NOMO-1 (cell line): ENCODE data around the gene PKMYT1.

Experiments
- DNase-seq, 2 experiments: peaks; one replicate each; lab custom pipeline; 2025; ENCODE audit not compliant: unreplicated experiment in 2 of 2; lab: John Stamatoyannopoulos, UW

PKMYT1 gene

DNA sequence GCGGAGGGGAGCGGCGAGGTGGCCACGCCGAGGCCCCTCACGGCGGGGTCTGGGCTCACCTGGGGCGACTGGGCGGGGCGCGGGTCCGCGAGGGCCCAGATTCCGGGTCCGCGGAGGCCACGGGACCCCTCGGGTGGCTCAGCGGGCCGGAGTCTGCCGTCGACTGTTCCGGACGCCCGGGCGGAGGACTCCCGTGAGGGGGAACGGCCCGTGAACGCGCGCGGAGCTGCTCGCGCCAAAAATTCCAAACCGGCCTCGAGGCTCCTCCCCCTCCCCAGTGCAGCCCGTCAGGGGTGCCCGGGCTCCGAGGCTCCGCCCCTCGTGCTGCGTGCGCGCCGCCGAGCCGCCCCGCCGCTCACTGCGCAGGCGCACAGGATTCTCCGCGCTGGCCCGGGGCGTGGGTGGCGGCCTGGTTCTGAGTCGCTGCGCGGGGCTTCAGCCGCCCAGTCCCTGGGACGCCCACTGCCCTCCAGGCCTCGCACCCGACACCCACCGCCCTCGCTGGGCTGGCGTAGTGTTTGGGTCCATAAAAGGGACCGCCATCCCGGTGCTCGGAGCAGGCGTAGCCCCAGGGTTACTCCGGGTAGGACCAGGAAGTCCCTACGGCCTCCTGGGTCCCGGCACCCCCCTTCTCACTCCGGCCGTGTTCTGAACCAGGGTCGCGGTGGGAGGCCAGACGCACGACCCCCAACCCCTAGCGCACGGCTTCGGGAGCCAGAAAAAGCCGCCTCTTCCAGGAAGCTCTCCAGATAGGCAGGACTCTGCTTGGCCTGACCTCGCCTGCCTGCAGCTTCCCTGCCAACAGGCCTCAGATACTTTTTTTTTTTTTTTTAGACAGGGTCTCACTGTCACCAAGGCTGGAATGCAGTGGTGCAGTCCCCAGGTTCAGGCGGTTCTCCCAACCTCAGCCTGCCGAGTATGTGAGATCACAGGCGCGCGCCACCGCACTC is at the start of gene PKMYT1:
Gene PKMYT1, minus strand, starts transcription at position 220 of the 950 bp plus-strand sequence. CDS start 789 bp downstream, outside the sequence.
- DNase-seq, result peak; percentile 87 to 95

DNA sequence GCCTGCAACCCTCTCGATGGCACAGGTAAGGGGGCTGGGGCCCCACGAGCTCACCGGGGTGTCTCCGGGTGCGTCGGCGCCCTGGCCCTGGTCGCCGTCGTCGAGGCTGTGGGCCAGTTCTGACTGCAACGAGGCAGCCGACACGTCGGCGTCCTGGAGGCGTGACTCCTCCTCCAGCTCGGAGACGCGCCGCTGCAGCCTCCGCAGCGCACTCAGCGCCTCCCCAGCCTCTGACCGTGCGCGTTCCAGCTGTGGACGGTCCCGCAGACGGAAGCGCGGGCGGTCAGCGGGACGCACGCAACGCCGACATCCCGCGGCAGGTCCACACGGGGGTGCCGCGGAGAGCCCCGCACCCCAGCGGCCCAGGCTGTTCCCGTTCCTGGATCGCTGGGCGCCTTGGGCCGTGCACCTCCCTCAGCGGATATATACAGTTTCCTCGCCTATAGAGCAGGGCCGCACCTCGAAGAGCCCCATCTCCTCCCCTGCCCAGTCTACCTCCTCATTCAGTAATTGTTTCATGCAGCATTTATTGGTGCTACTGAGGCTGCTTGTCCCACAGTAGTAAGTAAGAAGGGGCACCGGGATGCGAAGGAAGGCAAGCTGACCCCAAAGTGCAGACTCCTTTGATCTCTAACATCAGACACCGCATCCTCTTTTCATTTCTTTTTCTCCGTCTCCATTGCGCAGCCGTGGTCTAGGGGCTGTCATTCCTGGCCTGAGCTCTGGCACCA is 49.4 kb upstream of the PKMYT1 start:
- DNase-seq, result peak in 1 of 2 experiments; percentile 28

DNA sequence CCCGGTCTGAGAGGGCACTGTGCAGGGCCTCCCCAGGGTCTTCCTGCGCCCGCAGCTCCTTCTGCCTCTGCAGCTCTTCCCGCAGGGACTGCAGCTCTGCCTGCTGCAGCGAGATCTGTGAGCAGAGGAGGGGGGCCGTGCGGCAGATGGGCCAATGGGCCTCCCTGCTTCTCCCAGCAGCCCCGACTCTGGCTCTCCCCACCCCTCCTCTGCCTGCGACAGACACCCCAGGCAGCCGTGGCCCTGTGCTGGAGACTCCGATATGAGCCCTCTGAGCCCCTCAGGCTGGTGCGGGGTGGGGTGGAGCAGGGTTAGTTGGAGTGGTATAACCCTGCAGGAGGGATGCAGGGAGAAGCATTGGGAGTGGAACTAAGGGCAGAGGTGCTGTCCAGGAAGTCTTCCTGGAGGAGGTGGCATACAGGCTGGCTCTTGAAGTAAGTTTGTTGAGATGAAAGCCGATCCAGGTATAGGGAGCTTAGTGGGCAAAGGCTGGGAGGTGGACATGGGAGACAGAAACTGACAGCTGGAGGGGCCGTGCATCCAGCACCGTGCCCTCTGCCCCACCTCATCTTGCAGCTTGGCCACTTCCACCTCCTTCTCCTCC is 48.6 kb upstream of the PKMYT1 start:
- DNase-seq, result no peak

DNA sequence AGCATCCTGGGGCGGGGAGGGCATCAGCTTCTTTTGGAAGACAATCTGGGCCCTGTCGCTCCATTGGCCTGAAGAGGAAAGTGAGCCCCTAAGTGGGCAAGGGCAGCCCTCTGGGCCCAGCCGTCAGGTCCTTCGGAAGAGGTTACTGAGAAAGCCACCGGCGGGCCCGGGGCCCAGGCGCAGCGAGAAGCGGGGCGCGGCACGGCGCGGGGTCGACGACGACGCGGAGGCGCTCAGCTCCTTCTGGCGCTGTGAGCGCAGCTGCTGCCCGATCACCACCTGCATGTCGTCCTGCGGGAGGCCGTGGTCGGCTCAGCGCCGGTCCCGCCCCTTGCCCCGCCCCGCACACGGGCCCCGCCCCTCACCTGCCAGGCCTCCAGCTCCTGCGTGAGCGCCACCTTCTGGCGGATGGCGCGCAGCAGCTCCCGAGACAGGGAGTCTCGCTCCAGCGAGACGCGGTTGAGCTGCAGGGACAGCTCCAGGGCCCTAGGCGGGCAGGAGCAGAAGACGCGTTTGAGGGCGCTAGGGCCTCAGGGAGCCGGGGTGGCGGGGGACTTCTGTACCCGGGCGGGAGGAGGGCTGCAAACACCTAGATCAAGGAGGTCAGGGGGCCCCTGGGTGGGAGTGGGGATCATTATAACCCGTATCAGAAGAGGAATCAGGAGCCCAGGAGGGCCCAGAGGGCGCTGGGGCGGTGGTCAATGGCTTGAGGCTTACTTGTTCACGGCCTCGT is 47.9 kb upstream of the PKMYT1 start:
- DNase-seq, result peak; percentile 62 to 67

DNA sequence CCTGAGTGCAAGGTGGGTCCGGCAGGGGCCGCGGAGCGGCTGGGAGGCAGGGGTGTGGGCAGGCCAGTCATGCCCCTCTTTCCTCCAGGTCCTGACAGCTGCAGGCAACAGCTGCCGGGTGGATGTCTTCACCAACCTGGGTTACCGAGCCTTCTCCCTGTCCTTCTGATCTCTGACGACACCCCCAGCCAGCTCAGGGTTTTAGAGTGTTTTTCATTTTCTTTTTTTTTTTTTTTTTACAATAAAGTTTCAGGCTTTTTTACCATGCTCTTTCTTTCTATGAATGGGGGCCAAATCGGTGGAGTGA is 47.2 kb upstream of the PKMYT1 start:
- DNase-seq, result no peak

DNA sequence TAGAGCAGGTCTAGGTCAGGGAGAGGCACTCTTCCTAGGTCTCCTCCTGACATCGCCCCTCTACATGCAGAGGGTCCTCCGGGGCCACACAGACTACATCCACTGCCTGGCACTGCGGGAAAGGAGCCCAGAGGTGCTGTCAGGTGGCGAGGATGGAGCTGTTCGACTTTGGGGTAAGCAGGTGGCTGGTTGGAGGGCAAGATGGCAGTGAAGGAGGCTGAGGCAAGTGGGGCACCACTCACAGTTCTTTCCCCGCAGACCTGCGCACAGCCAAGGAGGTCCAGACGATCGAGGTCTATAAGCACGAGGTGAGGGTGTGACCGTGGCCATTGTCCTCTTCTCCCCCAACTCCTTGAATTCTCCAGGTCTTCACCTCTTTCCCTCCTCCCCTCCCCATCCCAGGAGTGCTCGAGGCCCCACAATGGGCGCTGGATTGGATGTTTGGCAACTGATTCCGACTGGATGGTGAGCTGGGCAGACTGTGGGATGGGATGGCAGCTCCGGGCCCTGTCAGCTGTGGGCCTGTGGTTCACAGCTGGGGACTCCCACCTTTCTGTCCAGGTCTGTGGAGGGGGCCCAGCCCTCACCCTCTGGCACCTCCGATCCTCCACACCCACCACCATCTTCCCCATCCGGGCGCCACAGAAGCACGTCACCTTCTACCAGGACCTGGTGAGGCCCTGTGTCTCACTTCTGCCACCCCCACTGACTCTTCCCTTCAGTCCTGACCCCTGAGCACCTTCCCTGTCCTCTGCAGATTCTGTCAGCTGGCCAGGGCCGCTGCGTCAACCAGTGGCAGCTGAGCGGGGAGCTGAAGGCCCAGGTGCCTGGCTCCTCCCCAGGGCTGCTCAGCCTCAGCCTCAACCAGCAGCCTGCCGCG is 46.6 kb upstream of the PKMYT1 start:
- DNase-seq, result no peak

DNA sequence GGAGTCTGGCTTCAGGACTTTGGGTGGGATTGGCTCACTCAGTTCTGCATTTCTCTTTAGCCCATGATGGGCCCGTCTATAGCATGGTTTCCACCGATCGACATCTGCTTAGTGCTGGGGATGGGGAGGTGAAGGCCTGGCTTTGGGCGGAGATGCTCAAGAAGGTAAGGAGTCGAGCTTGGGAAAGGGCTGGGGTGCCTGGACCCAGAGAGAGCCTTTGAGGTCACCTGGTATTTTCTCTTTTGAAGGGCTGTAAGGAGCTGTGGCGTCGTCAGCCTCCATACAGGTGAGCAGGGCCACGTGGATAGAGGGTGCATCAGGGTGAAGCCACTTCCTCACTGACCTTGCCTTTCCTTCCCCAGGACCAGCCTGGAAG is 45.7 kb upstream of the PKMYT1 start:
- DNase-seq, result no peak

DNA sequence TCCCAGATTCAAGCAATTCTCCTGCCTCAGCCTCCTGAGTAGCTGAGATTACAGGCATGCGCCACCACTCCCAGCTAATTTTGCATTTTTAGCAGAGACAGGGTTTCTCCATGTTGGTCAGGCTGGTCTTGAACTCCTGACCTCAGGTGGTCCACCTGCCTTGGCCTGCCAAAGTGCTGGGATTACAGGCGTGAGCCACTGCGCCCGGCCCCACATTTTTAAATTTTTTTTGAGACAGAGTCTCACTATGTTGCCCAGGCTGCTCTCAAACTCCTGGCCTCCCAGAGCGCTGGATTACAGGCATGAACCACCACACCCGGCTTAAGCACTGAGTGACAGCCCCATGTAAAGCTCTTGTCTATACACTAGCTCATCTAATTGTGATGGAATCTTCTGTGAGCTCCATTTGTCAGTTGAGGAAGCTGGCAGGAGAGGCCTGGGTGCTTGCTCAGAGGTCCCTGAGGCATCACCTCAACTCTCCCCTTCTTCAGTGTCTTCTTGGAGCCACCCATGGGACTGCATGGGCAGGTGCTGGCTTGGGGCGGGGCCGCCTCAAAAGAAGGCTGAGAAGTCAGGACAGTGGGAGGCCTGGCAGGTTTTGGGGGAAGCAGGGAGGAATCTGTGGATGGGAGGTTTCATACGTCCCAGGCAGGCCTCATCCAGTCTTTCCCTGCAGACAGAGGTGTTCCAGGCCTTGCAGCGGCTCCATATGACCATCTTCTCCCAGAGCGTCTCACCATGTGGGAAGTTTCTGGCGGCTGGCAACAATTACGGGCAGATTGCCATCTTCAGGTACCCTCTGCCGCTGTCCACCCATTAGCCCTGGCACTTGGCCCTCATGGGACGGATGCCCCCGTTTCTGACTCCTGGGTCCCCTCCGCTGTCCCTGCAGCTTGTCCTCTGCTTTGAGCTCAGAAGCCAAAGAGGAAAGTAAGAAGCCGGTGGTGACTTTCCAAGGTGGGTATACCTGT is 45.1 kb upstream of the PKMYT1 start:
- DNase-seq, result no peak

DNA sequence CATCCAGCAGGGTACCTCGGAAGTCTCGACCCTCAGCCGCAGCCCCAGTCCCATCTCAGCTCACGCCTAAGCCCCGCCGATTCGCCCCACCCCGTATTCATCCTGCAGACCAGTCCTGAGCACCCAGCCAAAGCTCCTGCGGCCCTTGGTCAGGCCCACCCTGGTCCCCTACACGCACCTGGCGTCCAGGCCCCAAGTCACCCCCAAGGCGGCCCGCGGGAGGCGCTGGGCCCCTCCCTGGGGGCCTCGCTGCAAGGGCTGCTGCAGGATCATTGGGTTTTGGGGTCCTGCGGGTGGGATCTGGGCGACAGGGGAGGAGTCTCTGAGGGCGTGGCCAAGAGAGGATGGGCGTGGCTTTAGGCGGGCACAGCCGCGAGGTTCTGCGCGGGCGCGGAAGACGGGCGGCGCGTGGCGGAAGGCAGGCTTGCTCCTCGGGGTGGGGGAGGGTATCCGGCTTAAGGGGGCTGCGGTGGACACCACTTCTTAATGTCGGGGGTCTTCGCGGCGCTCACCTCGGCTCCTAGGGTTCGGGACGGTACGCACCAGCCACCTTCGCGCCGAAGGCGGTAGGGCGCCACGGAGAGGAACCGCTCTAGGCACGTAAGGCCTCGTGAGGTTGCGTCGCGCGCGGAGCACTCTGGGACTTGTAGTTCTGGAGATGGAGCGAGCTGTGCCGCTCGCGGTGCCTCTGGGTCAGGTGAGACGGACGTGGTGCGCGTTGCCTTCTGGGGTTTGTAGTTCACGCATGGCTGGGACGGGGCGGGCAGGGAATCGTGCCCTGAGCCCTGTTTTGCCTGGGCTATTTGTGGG is 43.6 kb upstream of the PKMYT1 start, which contains the start of the genes HCFC1R1 and THOC6:
Gene HCFC1R1, minus strand, starts transcription at position 274 of the 810 bp plus-strand sequence. Its CDS starts 1 bp downstream, at position 273.
Gene THOC6, plus strand, starts transcription at position 367 of the 810 bp plus-strand sequence. Its CDS starts 292 bp downstream, at position 659.
- peak; percentile 95 to 97 for DNase-seq

DNA sequence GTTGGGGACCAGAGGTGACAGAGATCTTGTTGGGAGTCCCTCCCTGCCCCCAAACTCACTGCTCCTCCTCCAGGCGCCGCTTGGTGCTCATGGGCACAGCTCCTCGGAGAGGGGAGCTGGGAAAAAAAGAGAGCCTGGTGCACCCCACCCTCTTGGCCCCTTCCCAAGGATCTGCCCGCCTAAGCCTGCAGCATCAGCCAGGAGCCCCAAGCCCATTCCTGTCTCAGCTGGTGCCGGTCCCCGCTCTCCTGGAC is 43.1 kb upstream of the PKMYT1 start:
- DNase-seq, result no peak

DNA sequence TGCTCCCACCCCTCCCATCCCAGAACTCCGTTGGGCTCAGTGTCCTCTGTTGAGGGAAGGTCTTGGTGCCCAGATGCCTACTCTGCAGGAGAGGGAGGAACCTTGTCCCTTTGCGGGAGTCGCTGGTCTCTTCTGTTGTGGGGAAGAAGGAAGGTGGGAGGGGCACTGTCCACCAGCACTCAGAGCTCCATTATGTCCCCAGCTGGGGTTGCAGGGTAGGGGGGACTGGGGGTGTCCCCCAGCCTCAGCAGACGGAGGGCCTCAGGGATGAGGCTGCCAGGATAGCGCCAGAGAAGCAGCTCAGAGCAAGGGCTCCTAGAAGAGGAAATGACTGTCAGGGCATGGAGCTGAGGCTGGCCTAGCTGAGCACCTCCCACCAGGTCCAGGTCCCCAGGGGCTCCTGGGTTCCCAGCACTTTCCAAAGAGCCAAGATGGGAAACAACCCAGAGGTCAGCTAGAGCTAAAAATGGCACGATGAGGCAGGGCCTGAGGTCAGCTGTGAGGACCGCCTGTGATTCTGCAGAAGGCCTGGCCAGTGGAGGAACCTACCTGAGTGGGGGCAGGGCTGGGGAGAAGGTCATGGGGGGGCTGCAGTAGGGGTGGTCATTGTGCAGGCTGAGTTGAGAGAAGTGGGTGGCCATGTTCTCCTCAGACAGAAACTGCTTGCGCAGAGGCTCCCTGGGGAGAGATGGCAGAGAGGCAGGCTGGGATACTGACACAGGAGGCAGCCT is 42.6 kb upstream of the PKMYT1 start:
- no peak for DNase-seq

DNA sequence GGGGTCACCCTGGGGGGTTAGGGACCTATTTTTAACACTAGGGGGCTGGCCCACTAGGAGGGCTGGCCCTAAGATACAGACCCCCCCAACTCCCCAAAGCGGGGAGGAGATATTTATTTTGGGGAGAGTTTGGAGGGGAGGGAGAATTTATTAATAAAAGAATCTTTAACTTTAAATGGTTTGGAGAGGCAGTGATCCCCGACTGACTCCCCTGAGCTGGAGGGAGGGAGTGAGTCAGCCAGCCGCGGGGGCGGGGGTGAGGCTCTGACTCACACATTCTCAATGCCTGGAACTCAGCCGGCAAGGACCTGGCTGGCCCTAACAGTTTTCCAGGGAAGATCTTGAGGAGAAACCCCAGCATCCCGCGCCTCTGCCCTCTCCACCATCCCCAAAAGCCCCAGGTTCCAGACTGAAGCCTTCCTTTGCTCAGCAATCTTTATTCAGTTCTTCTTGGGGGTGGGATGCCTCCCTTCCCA is 42.0 kb upstream of the PKMYT1 start:
- DNase-seq, result peak; percentile 34 to 59

DNA sequence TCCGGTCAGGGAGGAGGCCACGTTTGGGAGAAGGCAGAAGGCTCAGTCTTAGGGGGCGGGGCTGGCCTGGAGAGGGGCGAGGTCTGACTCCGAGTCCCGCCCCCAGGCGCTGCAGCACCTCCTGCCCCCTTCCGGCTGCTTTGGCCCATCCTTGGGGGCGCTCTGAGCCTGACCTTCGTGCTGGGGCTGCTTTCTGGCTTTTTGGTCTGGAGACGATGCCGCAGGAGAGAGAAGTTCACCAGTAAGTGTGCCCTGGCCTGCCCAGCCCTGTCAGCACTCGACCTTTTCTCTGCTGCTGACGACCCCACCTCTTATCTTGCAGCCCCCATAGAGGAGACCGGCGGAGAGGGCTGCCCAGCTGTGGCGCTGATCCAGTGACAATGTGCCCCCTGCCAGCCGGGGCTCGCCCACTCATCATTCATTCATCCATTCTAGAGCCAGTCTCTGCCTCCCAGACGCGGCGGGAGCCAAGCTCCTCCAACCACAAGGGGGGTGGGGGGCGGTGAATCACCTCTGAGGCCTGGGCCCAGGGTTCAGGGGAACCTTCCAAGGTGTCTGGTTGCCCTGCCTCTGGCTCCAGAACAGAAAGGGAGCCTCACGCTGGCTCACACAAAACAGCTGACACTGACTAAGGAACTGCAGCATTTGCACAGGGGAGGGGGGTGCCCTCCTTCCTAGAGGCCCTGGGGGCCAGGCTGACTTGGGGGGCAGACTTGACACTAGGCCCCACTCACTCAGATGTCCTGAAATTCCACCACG is 41.4 kb upstream of the PKMYT1 start:
- peak; percentile 74 to 91 for DNase-seq

DNA sequence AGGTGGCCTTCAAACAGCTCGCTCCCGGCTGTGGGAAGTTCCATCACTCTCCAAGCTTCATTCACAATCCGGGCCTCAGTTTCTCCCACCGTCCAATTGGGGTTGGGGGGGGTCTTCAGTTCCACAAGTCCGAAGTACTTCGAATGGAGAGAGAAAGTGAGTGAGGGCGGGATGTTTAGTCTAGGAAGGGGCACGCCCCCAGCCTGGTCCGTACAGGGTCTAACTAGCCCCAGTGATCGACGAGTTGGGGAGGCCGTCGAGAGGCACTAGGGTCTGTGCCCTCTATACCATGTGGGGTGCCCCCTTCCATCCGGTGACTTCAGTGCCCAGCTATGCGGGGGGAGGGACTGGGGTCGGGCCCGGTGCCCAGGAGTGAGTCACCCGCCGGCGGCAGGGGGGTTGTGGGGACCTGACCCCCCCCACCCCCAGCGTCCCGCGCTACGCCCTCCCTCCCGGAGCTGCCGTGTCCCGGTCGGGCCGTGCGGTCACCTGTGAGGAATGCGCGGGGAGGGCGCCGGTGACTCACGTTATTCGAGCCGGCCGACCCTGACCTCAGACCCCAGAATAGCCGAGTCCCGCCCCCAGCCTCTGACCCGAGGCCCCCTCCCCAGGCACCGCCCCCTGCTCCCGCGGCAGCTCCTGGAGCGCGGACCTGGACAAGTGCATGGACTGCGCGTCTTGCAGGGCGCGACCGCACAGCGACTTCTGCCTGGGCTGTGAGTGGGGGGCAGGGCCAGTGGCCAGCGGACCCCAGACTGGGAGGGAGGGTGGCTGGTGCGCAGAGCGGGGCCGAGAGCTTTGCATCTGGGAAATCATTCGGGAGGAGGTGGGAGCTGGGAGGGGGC is 40.6 kb upstream of the PKMYT1 start:
- DNase-seq, result peak in 1 of 2 experiments; percentile 37

DNA sequence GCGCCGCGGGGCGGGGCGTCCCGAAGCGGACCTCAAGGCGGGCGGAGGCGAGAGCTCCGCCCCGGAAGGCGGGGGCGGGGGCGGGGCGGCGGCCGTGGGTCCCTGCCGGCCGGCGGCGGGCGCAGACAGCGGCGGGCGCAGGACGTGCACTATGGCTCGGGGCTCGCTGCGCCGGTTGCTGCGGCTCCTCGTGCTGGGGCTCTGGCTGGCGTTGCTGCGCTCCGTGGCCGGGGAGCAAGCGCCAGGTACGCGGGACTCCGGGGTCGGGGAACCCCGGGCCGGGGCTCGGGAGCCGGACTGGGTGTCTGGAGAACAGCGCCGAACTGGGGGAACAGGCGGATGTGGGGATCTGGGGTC is 40.0 kb upstream of the PKMYT1 start, which contains the start of gene TNFRSF12A:
Gene TNFRSF12A, plus strand, starts transcription at position 122 of the 357 bp plus-strand sequence. Its CDS starts 30 bp downstream, at position 152.
- DNase-seq, result peak; percentile 66 to 87
